SKM-1 treated with dmso at 0.1 percent for 144 hours (cell line): ENCODE measurements around the gene C5.
A peak's percentile ranks its signal among the peaks of the same experiment; 100 is the strongest.
"Not testable (repeated sequence)": the region's sequence is repeated elsewhere in the genome, so short reads cannot be mapped to it uniquely, and the experiment has no call there.

ENCODE experiments used
- DNase-seq: peaks from one replicate; lab custom pipeline; 2025; ENCODE audit not compliant: unreplicated experiment; lab: John Stamatoyannopoulos, UW

C5 gene

GRCh38 chr9:121050128-121050988, at the start of gene C5:
TSS of gene C5 (minus strand) at chr9:121050275. CDS start at chr9:121050246, 29 bp downstream.
- no peak for DNase-seq

- no peak for DNase-seq
Observed at GRCh38 chr9:121098567-121099198, 48.6 kb upstream of the C5 start.

- no peak for DNase-seq
Observed at GRCh38 chr9:121095057-121095456, 45.0 kb upstream of the C5 start.

GRCh38 chr9:121090743-121091142, 40.7 kb upstream of the C5 start:
- not testable (repeated sequence) for DNase-seq

GRCh38 chr9:121088576-121088975, 38.5 kb upstream of the C5 start:
- peak; percentile 39 for DNase-seq

- DNase-seq = no peak
Observed at GRCh38 chr9:121085661-121086060, 35.6 kb upstream of the C5 start.

GRCh38 chr9:121082075-121082474, 32.0 kb upstream of the C5 start:
- no peak for DNase-seq

- peak; percentile 70 for DNase-seq
Observed at GRCh38 chr9:121075251-121076036, 25.4 kb upstream of the C5 start.

- DNase-seq = peak; percentile 88
Observed at GRCh38 chr9:121074370-121075250, 24.5 kb upstream of the C5 start, which contains the start of gene CNTRL. TSS of gene CNTRL (plus strand) at chr9:121074955. CDS start at chr9:121088327, 13,372 bp downstream.

- DNase-seq = peak; percentile 78
Observed at GRCh38 chr9:121073038-121073437, 23.0 kb upstream of the C5 start.

- DNase-seq = peak; percentile 80
Observed at GRCh38 chr9:121071756-121072421, 21.8 kb upstream of the C5 start.

- DNase-seq = no peak
Observed at GRCh38 chr9:121071370-121071755, 21.3 kb upstream of the C5 start.

GRCh38 chr9:121069396-121069795, 19.3 kb upstream of the C5 start:
- no peak for DNase-seq

- peak; percentile 35 for DNase-seq
Observed at GRCh38 chr9:121067640-121068039, 17.6 kb upstream of the C5 start.

GRCh38 chr9:121066850-121067249, 16.8 kb upstream of the C5 start:
- no peak for DNase-seq

- peak; percentile 38 for DNase-seq
Observed at GRCh38 chr9:121059998-121060636, 10.0 kb upstream of the C5 start.

GRCh38 chr9:121059513-121059912, 9.4 kb upstream of the C5 start:
- DNase-seq = no peak

- DNase-seq = no peak
Observed at GRCh38 chr9:121057821-121058220, 7.7 kb upstream of the C5 start.

- DNase-seq = no peak
Observed at GRCh38 chr9:121055642-121056143, 5.6 kb upstream of the C5 start.
